ENCODE data around the gene GFPT1. TPM values are rescaled to one million over a fixed set of nuclear protein-coding genes. Genes with fewer than 3 reads are reported as not detected.
"Not testable (repeated sequence)": the region's sequence is repeated elsewhere in the genome, so short reads cannot be mapped to it uniquely, and the experiment has no call there.

The GFPT1 gene
- total RNA-seq, 1 experiment from 2014 or later, result 20.7 TPM

DNA sequence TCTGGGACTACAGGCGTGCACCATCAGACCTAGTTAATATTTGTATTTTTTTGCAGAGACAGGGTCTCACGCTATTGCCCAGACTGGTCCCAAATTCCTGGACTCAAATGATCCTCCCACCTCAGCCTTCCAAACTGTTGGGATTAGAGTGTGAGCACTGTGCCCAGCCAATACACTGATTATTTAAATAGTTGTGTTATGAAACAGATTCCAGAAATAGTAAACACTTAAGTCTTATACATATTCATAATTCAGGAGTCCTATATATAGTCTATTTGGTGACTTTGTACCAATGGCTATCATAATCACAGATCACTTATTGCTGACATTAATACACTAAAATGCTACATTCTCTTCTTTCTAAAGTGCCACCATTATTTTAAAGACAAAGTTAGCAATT lies 37.4 kb upstream of the GFPT1 start:
- CTCF ChIA-PET, result interaction anchor here (0.7 kb wide), 1 partner anchor 142 kb away, joined by 3 read pairs; no protein-coding TSS in a partner anchor
- Histone ChIP-seq H3K4me3 (ENCODE audit: low read length) (no peak overlapping the region), H3K36me3 (ENCODE audit: low read depth, low read length) (no peaks in the 10 kb centered on the region), H3K9me2 (replicated peaks; ENCODE audit: low read length) (no peaks in the 10 kb centered on the region), H3K4me1 (ENCODE audit: insufficient read depth, low read length) (no peaks in the 10 kb centered on the region), H3K27ac (ENCODE audit: low read length) (no peak overlapping the region), H3F3A (ENCODE audit: low read length, unreplicated experiment) (no peaks in the 10 kb centered on the region), H3K27me3 (ENCODE audit: low read length) (no peaks in the 10 kb centered on the region), H2AFZ (ENCODE audit: low read length) (no peak overlapping the region), H3K4me2 (ENCODE audit: low read length) (no peak overlapping the region), H3K9me3 (ENCODE audit: low read length) (no peaks in the 10 kb centered on the region), H4K20me1 (ENCODE audit: low read length) (no peaks in the 10 kb centered on the region), H3K79me2 (ENCODE audit: low read length) (no peaks in the 10 kb centered on the region), H3K9ac (ENCODE audit: low read length) (no peak overlapping the region)
- TF ChIP-seq EZH2phosphoT487 (IDR thresholded peaks at IDR 0.05; ENCODE audit: borderline replicate concordance, low read length) (no peak), EZH2 (IDR thresholded peaks at IDR 0.05; ENCODE audit: low read length, unreplicated experiment) (no peak)
- TF ChIP-seq, protein P1, sequence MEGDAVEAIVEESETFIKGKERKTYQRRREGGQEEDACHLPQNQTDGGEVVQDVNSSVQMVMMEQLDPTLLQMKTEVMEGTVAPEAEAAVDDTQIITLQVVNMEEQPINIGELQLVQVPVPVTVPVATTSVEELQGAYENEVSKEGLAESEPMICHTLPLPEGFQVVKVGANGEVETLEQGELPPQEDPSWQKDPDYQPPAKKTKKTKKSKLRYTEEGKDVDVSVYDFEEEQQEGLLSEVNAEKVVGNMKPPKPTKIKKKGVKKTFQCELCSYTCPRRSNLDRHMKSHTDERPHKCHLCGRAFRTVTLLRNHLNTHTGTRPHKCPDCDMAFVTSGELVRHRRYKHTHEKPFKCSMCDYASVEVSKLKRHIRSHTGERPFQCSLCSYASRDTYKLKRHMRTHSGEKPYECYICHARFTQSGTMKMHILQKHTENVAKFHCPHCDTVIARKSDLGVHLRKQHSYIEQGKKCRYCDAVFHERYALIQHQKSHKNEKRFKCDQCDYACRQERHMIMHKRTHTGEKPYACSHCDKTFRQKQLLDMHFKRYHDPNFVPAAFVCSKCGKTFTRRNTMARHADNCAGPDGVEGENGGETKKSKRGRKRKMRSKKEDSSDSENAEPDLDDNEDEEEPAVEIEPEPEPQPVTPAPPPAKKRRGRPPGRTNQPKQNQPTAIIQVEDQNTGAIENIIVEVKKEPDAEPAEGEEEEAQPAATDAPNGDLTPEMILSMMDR (conservative IDR thresholded peaks at IDR 0.05; ENCODE audit: low read depth, low read length), result no peak
- ATAC-seq (no peak), DNase-seq (no peak)
- POLR2A ChIA-PET (ENCODE audit: unreplicated experiment), result no interaction called here
- intact Hi-C loops (cut with micrococcal nuclease), result no loop called here
- no TSS peak for BruUV-seq (replicated peaks)

DNA sequence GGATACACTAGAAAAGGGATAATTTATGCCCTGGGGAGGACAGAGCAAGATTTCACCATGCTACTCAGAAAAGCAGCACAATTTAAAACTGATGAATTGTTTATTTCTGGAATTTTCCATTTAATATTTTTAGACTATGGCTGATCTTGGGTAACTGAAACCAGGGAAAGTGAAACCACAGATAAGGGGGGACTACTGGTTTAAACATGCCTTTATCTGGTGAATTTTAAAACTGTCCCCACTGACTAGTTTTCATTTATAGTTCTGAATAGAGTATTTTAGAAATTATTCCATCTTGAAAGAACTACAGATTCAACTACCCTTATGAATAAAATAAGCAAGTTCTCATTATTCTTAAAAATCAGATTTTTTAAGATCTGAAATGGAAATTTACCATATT lies 35.2 kb upstream of the GFPT1 start:
- BruUV-seq (replicated peaks), result no TSS peak
- H2AFZ ChIP-seq (ENCODE audit: low read length), result no peak overlapping the region
- no peaks in the 10 kb centered on the region for H3F3A ChIP-seq (ENCODE audit: low read length, unreplicated experiment)
- ATAC-seq (no peak), DNase-seq (no peak)
- no peaks in the 10 kb centered on the region for H3K36me3 ChIP-seq (ENCODE audit: low read depth, low read length)
- ChIA-PET POLR2A (ENCODE audit: unreplicated experiment) (no interaction called here), CTCF (no interaction called here)
- no peaks in the 10 kb centered on the region for H3K27me3 ChIP-seq (ENCODE audit: low read length)
- no peaks in the 10 kb centered on the region for H3K79me2 ChIP-seq (ENCODE audit: low read length)
- TF ChIP-seq, protein P1 (conservative IDR thresholded peaks at IDR 0.05; ENCODE audit: low read depth, low read length), result no peak
- TF ChIP-seq EZH2 (IDR thresholded peaks at IDR 0.05; ENCODE audit: low read length, unreplicated experiment) (no peak), EZH2phosphoT487 (IDR thresholded peaks at IDR 0.05; ENCODE audit: borderline replicate concordance, low read length) (no peak)
- H3K27ac ChIP-seq (ENCODE audit: low read length), result no peak overlapping the region
- H3K4me2 ChIP-seq (ENCODE audit: low read length), result no peak overlapping the region
- intact Hi-C loops (cut with micrococcal nuclease), result no loop called here
- no peaks in the 10 kb centered on the region for H4K20me1 ChIP-seq (ENCODE audit: low read length)
- no peak overlapping the region for H3K9ac ChIP-seq (ENCODE audit: low read length)
- no peak overlapping the region for H3K4me3 ChIP-seq (ENCODE audit: low read length)
- no peaks in the 10 kb centered on the region for H3K9me2 ChIP-seq (replicated peaks; ENCODE audit: low read length)
- no peaks in the 10 kb centered on the region for H3K9me3 ChIP-seq (ENCODE audit: low read length)
- no peaks in the 10 kb centered on the region for H3K4me1 ChIP-seq (ENCODE audit: insufficient read depth, low read length)

DNA sequence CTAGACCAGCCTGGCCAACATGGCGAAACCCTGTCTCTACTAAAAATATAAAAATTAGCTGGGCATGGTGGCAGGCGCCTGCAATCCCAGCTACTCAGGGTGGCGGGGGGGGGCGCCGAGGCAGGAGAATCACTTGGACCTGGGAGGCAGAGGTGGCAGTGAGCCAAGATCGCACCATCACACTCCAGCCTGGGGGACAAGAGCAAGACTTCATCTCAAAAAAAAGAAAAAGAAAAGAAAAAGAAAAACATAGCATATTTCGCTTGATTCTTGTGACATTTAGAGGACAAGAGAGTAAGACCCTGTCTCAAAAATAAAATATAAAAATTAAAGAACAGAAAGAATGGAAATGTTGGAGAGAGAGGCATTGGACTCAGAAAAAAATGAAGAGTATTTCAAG lies 32.1 kb upstream of the GFPT1 start:
- H3K4me1 ChIP-seq (ENCODE audit: insufficient read depth, low read length); H3K9ac ChIP-seq (ENCODE audit: low read length); ATAC-seq; BruUV-seq (replicated peaks); H3K4me3 ChIP-seq (ENCODE audit: low read length); intact Hi-C loops (cut with micrococcal nuclease); H2AFZ ChIP-seq (ENCODE audit: low read length); DNase-seq; H3K27ac ChIP-seq (ENCODE audit: low read length); H3K36me3 ChIP-seq (ENCODE audit: low read depth, low read length); H3K9me3 ChIP-seq (ENCODE audit: low read length); POLR2A ChIA-PET (ENCODE audit: unreplicated experiment); H3K27me3 ChIP-seq (ENCODE audit: low read length); H3K4me2 ChIP-seq (ENCODE audit: low read length); H3K9me2 ChIP-seq (replicated peaks; ENCODE audit: low read length); H3K79me2 ChIP-seq (ENCODE audit: low read length); CTCF ChIA-PET; H3F3A ChIP-seq (ENCODE audit: low read length, unreplicated experiment); H4K20me1 ChIP-seq (ENCODE audit: low read length): not testable (repeated sequence)
